Ishikawa (cell line): Measurements from ENCODE around the gene ILK.

Experiments used
- CREB1 ChIP-seq: IDR thresholded peaks from 2 replicates; pipeline ENCODE4 v1.6.1; 2012; ENCODE audit warnings: low read depth
- FOXM1 ChIP-seq: IDR thresholded peaks from 2 replicates; pipeline ENCODE4 v1.6.1; 2012; ENCODE audit warnings: low read depth, borderline replicate concordance
- MAX ChIP-seq: IDR thresholded peaks from 2 replicates; pipeline ENCODE4 v1.6.1; 2012
- NFIC ChIP-seq: IDR thresholded peaks from 2 replicates; pipeline ENCODE4 v1.6.1; 2012
- REST ChIP-seq: IDR thresholded peaks from 2 replicates; pipeline ENCODE4 v1.6.1; 2012; ENCODE audit warnings: low read depth, mild to moderate bottlenecking
- TAF1 ChIP-seq: IDR thresholded peaks from 2 replicates; pipeline ENCODE4 v1.6.1; 2012; ENCODE audit warnings: low read depth, mild to moderate bottlenecking
- TEAD4 ChIP-seq: IDR thresholded peaks from 2 replicates; pipeline ENCODE4 v1.6.1; 2012
- YY1 ChIP-seq: IDR thresholded peaks from 2 replicates; pipeline ENCODE4 v1.6.1; 2012; ENCODE audit warnings: low read depth

- TF ChIP-seq YY1 (no peak), FOXM1 (no peak), NFIC (no peak), MAX (no peak), TAF1 (no peak), CREB1 (no peak), TEAD4 (no peak), REST (no peak)
These were observed 20.1 kb downstream of the ILK start for GRCh38 chr11:6623391-6624363.
